ENCODE results near the gene SLC35D3. TPM values are rescaled to one million over a fixed set of nuclear protein-coding genes. Genes with fewer than 3 reads are reported as not detected.
"Not testable (repeated sequence)": the region's sequence is repeated elsewhere in the genome, so short reads cannot be mapped to it uniquely, and the experiment has no call there.

Gene SLC35D3
- total and polyA plus RNA-seq, 4 experiments from 2014 or later, result not detected

- no peak for DNase-seq
- CTCF ChIA-PET (ENCODE audit: partially characterized antibody), result interaction anchor here (0.6 kb wide), 1 partner anchor 28 kb away, joined by 3 read pairs; no protein-coding TSS in a partner anchor
- H3K27me3 Mint-ChIP-seq, result peaks cover 9 to 10% of the 10 kb centered on the region in 2 donors
Measured at GRCh38 chr6:136945711-136946121, 23.6 kb downstream of the SLC35D3 start.

GRCh38 chr6:136947037-136947436 is 24.9 kb downstream of the SLC35D3 start:
- Histone ChIP-seq H3K27me3 (ENCODE audit: insufficient read depth, low read length) (no peaks in the 10 kb centered on the region), H3K4me3 (ENCODE audit: low read length in 2 of 2) (no peak overlapping the region), H3K9me3 (ENCODE audit: control insufficient read depth in 1 of 2, low read length in 2 of 2) (no peaks in the 10 kb centered on the region), H3K27ac (ENCODE audit: low read depth, low read length) (no peak overlapping the region), H3K36me3 (ENCODE audit: insufficient read depth, low read length) (no peaks in the 10 kb centered on the region), H3K4me1 (ENCODE audit: insufficient read depth, low read length) (no peaks in the 10 kb centered on the region)
- no peaks in the 10 kb centered on the region for H3K4me1 Mint-ChIP-seq
- ChIA-PET POLR2A (ENCODE audit: partially characterized antibody) (no interaction called here), CTCF (ENCODE audit: partially characterized antibody) (no interaction called here)
- H3K27me3 Mint-ChIP-seq, result peaks cover 10% of the 10 kb centered on the region in 2 donors
- intact Hi-C loops (cut with micrococcal nuclease), result no loop called here
- peaks cover 0 to 7% of the 10 kb centered on the region in 2 donors for H3K36me3 Mint-ChIP-seq
- no peak for DNase-seq
- peaks cover 0 to 10% (median 6%) of the 10 kb centered on the region in 8 donors for H3K9me3 Mint-ChIP-seq
- no peak overlapping the region for H3K4me3 Mint-ChIP-seq
- no peak overlapping the region for H3K27ac Mint-ChIP-seq

More at GRCh38 chr6:136945711-136946121, 23.6 kb downstream of the SLC35D3 start:
- H3K4me1 Mint-ChIP-seq, result no peaks in the 10 kb centered on the region
- peaks cover 0 to 17% (median 12%) of the 10 kb centered on the region in 8 donors for H3K9me3 Mint-ChIP-seq
- Histone ChIP-seq H3K4me1 (ENCODE audit: insufficient read depth, low read length) (no peaks in the 10 kb centered on the region), H3K9me3 (ENCODE audit: control insufficient read depth in 1 of 2, low read length in 2 of 2) (no peaks in the 10 kb centered on the region), H3K36me3 (ENCODE audit: insufficient read depth, low read length) (no peaks in the 10 kb centered on the region), H3K27me3 (ENCODE audit: insufficient read depth, low read length) (no peaks in the 10 kb centered on the region), H3K4me3 (ENCODE audit: low read length in 2 of 2) (no peak overlapping the region), H3K27ac (ENCODE audit: low read depth, low read length) (no peak overlapping the region)
- H3K27ac Mint-ChIP-seq, result no peak overlapping the region
- intact Hi-C loops (cut with micrococcal nuclease), result no loop called here
- POLR2A ChIA-PET (ENCODE audit: partially characterized antibody), result no interaction called here
- peaks cover 0 to 7% of the 10 kb centered on the region in 2 donors for H3K36me3 Mint-ChIP-seq
- no peak overlapping the region for H3K4me3 Mint-ChIP-seq

GRCh38 chr6:136949957-136950356 is 27.9 kb downstream of the SLC35D3 start:
- POLR2A ChIA-PET (ENCODE audit: partially characterized antibody); H3K9me3 Mint-ChIP-seq; H3K9me3 ChIP-seq (ENCODE audit: control insufficient read depth in 1 of 2, low read length in 2 of 2); H3K27ac ChIP-seq (ENCODE audit: low read depth, low read length); H3K4me3 Mint-ChIP-seq; H3K36me3 Mint-ChIP-seq; H3K4me1 Mint-ChIP-seq; H3K27ac Mint-ChIP-seq; intact Hi-C loops (cut with micrococcal nuclease); H3K4me1 ChIP-seq (ENCODE audit: insufficient read depth, low read length); DNase-seq; H3K4me3 ChIP-seq (ENCODE audit: low read length in 2 of 2); H3K36me3 ChIP-seq (ENCODE audit: insufficient read depth, low read length); H3K27me3 ChIP-seq (ENCODE audit: insufficient read depth, low read length): not testable (repeated sequence)
- CTCF ChIA-PET (ENCODE audit: partially characterized antibody), result interaction anchor here (1.1 kb wide), 1 partner anchor 34 kb away, joined by 3 read pairs; no protein-coding TSS in a partner anchor
- peaks cover 10 to 13% of the 10 kb centered on the region in 2 donors for H3K27me3 Mint-ChIP-seq

GRCh38 chr6:136950436-136951126 is 28.5 kb downstream of the SLC35D3 start:
- CTCF ChIA-PET (ENCODE audit: partially characterized antibody), result interaction anchor here (1.1 kb wide), 1 partner anchor 34 kb away, joined by 3 read pairs; no protein-coding TSS in a partner anchor
- Histone ChIP-seq H3K27me3 (ENCODE audit: insufficient read depth, low read length) (no peaks in the 10 kb centered on the region), H3K27ac (ENCODE audit: low read depth, low read length) (no peak overlapping the region), H3K4me1 (ENCODE audit: insufficient read depth, low read length) (no peaks in the 10 kb centered on the region), H3K36me3 (ENCODE audit: insufficient read depth, low read length) (no peaks in the 10 kb centered on the region), H3K4me3 (ENCODE audit: low read length in 2 of 2) (no peak overlapping the region), H3K9me3 (ENCODE audit: control insufficient read depth in 1 of 2, low read length in 2 of 2) (no peaks in the 10 kb centered on the region)
- H3K9me3 Mint-ChIP-seq, result peaks cover 0 to 10% (median 4%) of the 10 kb centered on the region in 8 donors
- intact Hi-C loops (cut with micrococcal nuclease), result no loop called here
- POLR2A ChIA-PET (ENCODE audit: partially characterized antibody), result no interaction called here
- H3K27me3 Mint-ChIP-seq, result peaks cover 11 to 13% of the 10 kb centered on the region in 2 donors
- peaks cover 0 to 7% of the 10 kb centered on the region in 2 donors for H3K36me3 Mint-ChIP-seq
- H3K4me3 Mint-ChIP-seq, result no peak overlapping the region
- no peaks in the 10 kb centered on the region for H3K4me1 Mint-ChIP-seq
- no peak for DNase-seq
- no peak overlapping the region for H3K27ac Mint-ChIP-seq

- ChIA-PET CTCF (ENCODE audit: partially characterized antibody) (no interaction called here), POLR2A (ENCODE audit: partially characterized antibody) (no interaction called here)
- Mint-ChIP-seq H3K27ac (no peak overlapping the region), H3K27me3 (peaks cover 8 to 13% of the 10 kb centered on the region in 2 donors), H3K4me1 (no peaks in the 10 kb centered on the region), H3K9me3 (peaks cover 0 to 9% (median 3%) of the 10 kb centered on the region in 8 donors), H3K36me3 (peaks cover 0 to 5% of the 10 kb centered on the region in 2 donors), H3K4me3 (no peak overlapping the region)
- H3K27me3 ChIP-seq (ENCODE audit: insufficient read depth, low read length), result peaks cover 4% of the 10 kb centered on the region
- H3K9me3 ChIP-seq (ENCODE audit: control insufficient read depth in 1 of 2, low read length in 2 of 2), result no peaks in the 10 kb centered on the region
- no peaks in the 10 kb centered on the region for H3K36me3 ChIP-seq (ENCODE audit: insufficient read depth, low read length)
- intact Hi-C loops (cut with micrococcal nuclease), result no loop called here
- no peak for DNase-seq
- no peak overlapping the region for H3K27ac ChIP-seq (ENCODE audit: low read depth, low read length)
- no peaks in the 10 kb centered on the region for H3K4me1 ChIP-seq (ENCODE audit: insufficient read depth, low read length)
- H3K4me3 ChIP-seq (ENCODE audit: low read length in 2 of 2), result no peak overlapping the region
Measured at GRCh38 chr6:136952714-136953260, 30.7 kb downstream of the SLC35D3 start.

GRCh38 chr6:136955123-136955522 is 33.0 kb downstream of the SLC35D3 start:
- no peaks in the 10 kb centered on the region for H3K4me1 Mint-ChIP-seq
- Histone ChIP-seq H3K36me3 (ENCODE audit: insufficient read depth, low read length) (no peaks in the 10 kb centered on the region), H3K4me3 (ENCODE audit: low read length in 2 of 2) (no peak overlapping the region), H3K9me3 (ENCODE audit: control insufficient read depth in 1 of 2, low read length in 2 of 2) (no peaks in the 10 kb centered on the region), H3K4me1 (ENCODE audit: insufficient read depth, low read length) (no peaks in the 10 kb centered on the region), H3K27me3 (ENCODE audit: insufficient read depth, low read length) (peaks cover 4% of the 10 kb centered on the region), H3K27ac (ENCODE audit: low read depth, low read length) (no peak overlapping the region)
- intact Hi-C loops (cut with micrococcal nuclease), result no loop called here
- peaks cover 6 to 18% of the 10 kb centered on the region in 2 donors for H3K27me3 Mint-ChIP-seq
- ChIA-PET POLR2A (ENCODE audit: partially characterized antibody) (no interaction called here), CTCF (ENCODE audit: partially characterized antibody) (no interaction called here)
- no peak for DNase-seq
- H3K9me3 Mint-ChIP-seq, result no peaks in the 10 kb centered on the region
- H3K4me3 Mint-ChIP-seq, result no peak overlapping the region
- no peaks in the 10 kb centered on the region for H3K36me3 Mint-ChIP-seq
- H3K27ac Mint-ChIP-seq, result peak overlapping the region in 1 of 7 donors; percentile 7

GRCh38 chr6:136956590-136957544 is 34.8 kb downstream of the SLC35D3 start:
- Histone ChIP-seq H3K27me3 (ENCODE audit: insufficient read depth, low read length) (peaks cover 4% of the 10 kb centered on the region), H3K4me1 (ENCODE audit: insufficient read depth, low read length) (no peaks in the 10 kb centered on the region), H3K4me3 (ENCODE audit: low read length in 2 of 2) (no peak overlapping the region), H3K36me3 (ENCODE audit: insufficient read depth, low read length) (no peaks in the 10 kb centered on the region), H3K9me3 (ENCODE audit: control insufficient read depth in 1 of 2, low read length in 2 of 2) (no peaks in the 10 kb centered on the region), H3K27ac (ENCODE audit: low read depth, low read length) (no peak overlapping the region)
- H3K36me3 Mint-ChIP-seq, result no peaks in the 10 kb centered on the region
- intact Hi-C loops (cut with micrococcal nuclease), result no loop called here
- H3K27me3 Mint-ChIP-seq, result peaks cover 6 to 23% of the 10 kb centered on the region in 2 donors
- POLR2A ChIA-PET (ENCODE audit: partially characterized antibody), result no interaction called here
- no peaks in the 10 kb centered on the region for H3K9me3 Mint-ChIP-seq
- H3K4me3 Mint-ChIP-seq, result no peak overlapping the region
- H3K27ac Mint-ChIP-seq, result peak overlapping the region in 1 of 7 donors; percentile 22
- no peaks in the 10 kb centered on the region for H3K4me1 Mint-ChIP-seq
- CTCF ChIA-PET (ENCODE audit: partially characterized antibody), result interaction anchor here (1.1 to 1.2 kb wide), 2 partner anchors 10 to 137 kb away, joined by 3 to 5 read pairs; no protein-coding TSS in a partner anchor
- DNase-seq, result no peak
